ENCODE measurements around the gene RBL1.

DNA sequence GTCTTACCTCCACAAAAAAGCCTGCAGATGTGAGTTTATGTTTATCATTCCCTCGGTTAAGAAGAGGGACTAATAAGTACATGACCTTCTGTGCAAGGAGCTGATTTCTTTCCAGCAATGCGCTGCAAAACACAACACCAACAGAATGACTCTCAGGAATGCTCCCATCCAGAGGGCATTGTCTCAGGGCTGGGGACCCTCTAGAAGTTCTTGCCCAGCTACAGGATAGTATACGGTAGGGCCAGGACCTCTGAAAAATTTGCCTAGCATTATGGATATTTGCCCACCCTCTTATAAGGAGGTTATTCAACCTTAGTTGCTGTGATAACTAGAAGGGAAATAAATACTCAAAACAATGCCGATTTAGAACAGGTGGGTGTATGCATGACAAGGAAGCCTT is 24.7 kb upstream of the RBL1 start:
- TF ChIP-seq, protein P1, sequence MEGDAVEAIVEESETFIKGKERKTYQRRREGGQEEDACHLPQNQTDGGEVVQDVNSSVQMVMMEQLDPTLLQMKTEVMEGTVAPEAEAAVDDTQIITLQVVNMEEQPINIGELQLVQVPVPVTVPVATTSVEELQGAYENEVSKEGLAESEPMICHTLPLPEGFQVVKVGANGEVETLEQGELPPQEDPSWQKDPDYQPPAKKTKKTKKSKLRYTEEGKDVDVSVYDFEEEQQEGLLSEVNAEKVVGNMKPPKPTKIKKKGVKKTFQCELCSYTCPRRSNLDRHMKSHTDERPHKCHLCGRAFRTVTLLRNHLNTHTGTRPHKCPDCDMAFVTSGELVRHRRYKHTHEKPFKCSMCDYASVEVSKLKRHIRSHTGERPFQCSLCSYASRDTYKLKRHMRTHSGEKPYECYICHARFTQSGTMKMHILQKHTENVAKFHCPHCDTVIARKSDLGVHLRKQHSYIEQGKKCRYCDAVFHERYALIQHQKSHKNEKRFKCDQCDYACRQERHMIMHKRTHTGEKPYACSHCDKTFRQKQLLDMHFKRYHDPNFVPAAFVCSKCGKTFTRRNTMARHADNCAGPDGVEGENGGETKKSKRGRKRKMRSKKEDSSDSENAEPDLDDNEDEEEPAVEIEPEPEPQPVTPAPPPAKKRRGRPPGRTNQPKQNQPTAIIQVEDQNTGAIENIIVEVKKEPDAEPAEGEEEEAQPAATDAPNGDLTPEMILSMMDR (IDR thresholded peaks at IDR 0.05; ENCODE audit: low read depth, low read length, missing input control) = no peak
- TF ChIP-seq RAD21 (IDR thresholded peaks at IDR 0.05) = no peak
- TF ChIP-seq, protein P2, sequence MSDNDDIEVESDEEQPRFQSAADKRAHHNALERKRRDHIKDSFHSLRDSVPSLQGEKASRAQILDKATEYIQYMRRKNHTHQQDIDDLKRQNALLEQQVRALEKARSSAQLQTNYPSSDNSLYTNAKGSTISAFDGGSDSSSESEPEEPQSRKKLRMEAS (IDR thresholded peaks at IDR 0.05) = no peak
- TF ChIP-seq, protein P3, sequence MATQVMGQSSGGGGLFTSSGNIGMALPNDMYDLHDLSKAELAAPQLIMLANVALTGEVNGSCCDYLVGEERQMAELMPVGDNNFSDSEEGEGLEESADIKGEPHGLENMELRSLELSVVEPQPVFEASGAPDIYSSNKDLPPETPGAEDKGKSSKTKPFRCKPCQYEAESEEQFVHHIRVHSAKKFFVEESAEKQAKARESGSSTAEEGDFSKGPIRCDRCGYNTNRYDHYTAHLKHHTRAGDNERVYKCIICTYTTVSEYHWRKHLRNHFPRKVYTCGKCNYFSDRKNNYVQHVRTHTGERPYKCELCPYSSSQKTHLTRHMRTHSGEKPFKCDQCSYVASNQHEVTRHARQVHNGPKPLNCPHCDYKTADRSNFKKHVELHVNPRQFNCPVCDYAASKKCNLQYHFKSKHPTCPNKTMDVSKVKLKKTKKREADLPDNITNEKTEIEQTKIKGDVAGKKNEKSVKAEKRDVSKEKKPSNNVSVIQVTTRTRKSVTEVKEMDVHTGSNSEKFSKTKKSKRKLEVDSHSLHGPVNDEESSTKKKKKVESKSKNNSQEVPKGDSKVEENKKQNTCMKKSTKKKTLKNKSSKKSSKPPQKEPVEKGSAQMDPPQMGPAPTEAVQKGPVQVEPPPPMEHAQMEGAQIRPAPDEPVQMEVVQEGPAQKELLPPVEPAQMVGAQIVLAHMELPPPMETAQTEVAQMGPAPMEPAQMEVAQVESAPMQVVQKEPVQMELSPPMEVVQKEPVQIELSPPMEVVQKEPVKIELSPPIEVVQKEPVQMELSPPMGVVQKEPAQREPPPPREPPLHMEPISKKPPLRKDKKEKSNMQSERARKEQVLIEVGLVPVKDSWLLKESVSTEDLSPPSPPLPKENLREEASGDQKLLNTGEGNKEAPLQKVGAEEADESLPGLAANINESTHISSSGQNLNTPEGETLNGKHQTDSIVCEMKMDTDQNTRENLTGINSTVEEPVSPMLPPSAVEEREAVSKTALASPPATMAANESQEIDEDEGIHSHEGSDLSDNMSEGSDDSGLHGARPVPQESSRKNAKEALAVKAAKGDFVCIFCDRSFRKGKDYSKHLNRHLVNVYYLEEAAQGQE (IDR thresholded peaks at IDR 0.05) = no peak
- TF ChIP-seq HNF4G (IDR thresholded peaks at IDR 0.05) = no peak

Data from liver (tissue), 3 donors.